Activated CD8-positive, alpha-beta memory T cell treated with anti-CD3 and anti-CD28 coated beads, Interleukin-2, amount 50 U/mL, for 24 hours (primary cell): ENCODE results near the gene AKAP14.
A peak's percentile ranks its signal among the peaks of the same experiment; 100 is the strongest.
"Not testable (repeated sequence)": the region's sequence is repeated elsewhere in the genome, so short reads cannot be mapped to it uniquely, and the experiment has no call there.

Experiments used
- DNase-seq: peaks from one replicate; pipeline ENCODE4 v3.0.0-alpha.2; 2020; ENCODE audit errors: extremely low read depth

The AKAP14 gene

DNA sequence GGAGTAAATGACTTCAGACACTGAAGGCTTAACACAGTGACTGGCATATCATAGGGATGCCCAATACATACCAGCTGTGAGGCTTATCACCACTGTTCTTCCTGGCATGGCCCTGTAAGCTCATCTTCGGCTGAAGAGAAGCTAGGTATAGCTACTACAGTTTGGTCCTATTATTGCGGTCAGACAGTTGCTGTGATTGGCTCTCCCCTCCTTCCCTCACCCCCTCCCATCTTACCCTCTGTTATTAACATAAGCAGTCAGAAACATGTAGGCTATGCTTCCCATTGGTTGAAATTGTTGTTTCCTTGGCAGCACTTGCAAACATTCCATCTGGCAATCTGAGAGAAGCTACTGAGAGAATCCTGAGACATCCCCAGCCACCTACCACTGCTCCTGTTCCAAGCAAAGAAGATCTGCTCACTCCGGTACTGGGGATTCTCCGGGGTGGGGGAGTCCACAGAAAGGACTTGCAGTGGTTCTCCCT lies at the start of gene AKAP14:
AKAP14 (plus strand) TSS at position 51 of the 484 bp plus-strand sequence. CDS start 7,331 bp downstream, outside the sequence.
- DNase-seq: no peak

DNA sequence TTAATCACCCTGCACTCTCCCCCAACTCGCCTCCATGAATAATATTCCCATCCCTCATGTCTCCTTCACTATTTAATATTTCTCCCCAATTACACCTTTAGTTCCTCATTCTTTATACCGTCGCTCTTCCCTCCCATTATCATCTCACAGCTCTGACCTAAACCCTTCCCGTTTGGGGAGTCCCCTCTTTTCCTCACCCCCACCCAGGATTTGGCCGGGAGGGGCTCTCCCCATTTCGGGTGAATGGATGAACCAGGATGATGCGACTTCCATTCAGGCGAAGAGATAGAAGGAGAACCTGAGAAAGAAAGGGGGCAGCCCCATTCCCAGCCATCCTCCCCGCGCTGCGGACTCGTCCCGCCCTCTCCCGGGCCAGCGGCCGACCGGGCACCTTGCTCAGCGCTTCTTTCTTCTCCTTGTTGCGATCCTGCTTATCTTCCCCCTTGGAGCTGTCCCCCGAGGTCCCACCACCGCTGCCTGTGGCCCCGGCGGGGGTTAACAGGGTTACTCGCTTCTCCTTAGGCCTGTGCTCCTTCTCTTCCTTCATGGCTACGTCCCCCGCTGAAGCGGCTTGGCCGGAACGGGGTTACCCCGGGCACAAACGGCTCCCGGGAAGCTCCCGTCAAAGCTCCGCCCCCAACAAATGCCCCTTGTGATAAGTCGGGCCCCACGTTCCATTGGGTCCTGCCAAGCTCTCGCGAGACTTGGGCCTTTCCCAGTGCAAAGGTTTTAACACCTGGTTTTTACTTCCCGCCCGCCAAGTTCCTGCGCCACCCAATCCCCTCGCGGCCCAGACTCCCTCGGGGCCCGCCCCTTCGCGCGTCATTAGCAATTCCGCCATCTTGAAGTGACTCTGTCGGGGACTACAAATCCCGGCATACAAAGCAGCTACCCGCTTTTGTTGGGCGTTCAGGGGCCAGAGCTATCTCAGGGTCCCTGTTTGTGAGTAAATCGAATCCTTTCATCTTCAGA lies 43.0 kb upstream of the AKAP14 start, which contains the start of gene UPF3B:
UPF3B (minus strand) TSS at position 582 of the 972 bp plus-strand sequence; CDS start at position 547, 35 bp downstream.
- peak; percentile 73 for DNase-seq

DNA sequence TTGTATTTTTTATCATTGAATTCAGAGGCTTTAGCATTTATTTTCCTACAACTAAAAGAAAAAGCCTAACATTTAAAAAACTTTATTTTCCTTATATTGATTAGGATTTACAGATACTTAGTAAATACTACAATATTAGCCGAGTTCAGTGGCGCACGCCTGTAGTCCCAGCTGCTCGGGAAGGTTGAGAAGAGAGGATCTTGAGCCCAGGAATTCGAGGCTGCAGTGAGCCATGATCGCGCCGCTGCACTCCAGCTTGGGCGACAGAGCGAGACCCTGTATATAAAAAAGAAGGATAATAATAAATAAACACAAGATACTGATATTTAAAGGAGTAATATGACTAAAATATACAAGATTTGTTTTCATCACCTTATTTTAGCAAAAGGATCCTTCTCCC lies 42.2 kb upstream of the AKAP14 start:
- DNase-seq: no peak

DNA sequence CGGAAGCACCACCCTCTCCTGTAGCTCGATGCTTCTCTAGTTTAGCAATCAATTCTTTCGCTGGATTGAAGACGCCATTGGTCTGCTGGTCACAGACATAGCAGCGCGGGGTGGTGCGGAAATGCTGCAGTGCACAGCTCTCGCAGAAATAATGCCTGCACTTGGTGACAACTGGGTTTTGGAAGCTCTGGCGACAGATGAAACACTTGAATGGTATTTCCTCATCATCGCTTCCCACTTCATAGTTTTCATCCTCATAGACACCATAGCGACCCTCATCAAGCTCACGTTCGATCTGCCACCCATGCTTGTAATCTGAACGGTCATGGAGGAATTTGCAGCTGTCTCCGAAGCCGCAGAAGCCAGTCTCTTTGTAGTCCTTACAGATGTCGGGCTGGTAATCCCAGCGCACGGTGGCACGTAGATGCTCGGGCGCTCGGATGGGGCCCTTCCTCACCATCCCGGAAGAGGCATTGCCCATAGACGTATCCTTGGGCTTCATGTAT lies 25.0 kb upstream of the AKAP14 start:
- DNase-seq: no peak

DNA sequence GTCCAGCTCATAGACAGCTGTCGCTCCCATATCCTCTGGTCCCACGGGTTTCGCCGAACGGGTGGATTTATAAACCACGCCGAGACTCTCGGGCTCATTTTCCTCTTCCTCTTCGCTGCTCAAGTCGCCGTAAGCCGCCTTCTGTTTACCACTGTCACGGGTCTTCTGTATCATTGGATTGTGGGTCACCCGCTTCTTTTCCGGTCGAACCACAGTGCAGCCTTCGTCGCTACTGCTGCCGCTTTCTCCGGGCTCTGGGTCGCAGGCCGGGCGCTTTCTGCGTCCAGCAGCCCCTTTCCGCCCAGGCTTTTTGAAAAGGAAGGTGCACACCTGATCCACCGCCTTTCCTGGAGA lies 24.5 kb upstream of the AKAP14 start:
- no peak for DNase-seq

DNA sequence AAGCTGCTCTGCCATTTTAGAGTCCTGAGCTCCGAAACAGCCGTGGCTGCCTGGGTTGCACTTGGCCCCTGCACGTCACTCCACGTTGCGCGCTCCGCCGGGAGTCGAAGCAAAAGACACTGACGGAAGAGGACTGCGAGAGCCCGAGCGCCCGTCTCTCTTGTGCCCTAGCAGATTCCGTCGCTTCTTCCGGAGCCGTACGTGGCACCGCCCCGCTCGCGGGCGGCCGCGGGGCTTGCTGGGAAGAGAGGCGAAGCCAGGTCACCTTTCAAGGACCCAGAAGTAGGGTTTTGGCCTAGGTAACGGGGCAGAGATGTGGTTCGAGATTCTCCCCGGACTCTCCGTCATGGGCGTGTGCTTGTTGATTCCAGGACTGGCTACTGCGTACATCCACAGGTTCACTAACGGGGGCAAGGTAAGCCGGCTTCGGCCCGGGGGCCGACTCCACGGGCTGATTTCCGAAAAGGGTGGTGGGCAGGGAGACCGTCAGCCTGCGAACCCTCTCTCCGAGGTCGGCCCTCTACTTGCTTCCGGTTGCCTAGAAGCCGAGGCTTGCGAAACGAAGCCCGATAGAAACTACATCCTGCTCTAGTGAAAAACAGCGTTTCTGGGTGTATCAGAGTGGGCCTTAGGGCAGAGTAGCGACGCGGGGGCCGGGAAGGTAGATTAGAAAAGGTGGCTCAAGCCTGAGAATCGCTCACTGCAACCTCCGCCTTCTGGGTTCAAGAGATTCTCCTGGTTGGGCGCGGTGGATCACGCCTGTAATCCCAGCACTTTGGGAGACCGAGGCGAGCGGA lies 23.9 kb upstream of the AKAP14 start, which contains the start of the genes NDUFA1 and RNF113A:
NDUFA1 (plus strand) TSS at position 234 of the 797 bp plus-strand sequence; CDS start at position 314, 80 bp downstream.
RNF113A (minus strand) TSS at position 135 of the 797 bp plus-strand sequence; CDS start at position 15, 120 bp downstream.
- peak; percentile 59 for DNase-seq

DNA sequence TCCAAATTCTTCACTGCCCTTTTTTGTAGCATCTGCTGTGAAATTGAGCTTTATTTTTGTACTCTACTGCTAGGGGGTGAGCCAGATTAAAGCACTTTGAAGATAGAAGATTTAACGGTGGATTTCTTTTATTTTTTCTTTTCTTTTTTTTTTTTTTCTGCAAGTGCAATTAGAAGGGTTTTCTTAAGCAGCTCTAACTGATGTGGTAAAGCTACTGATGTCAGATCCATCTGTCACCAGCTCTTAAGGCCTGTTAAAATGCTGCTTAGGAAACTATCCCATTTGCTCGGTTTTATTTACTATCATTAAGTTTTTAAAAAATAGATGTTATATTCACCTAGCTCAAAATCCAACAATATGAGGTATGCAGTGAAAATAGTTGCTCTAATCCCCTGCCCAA lies 17.0 kb upstream of the AKAP14 start:
- no peak for DNase-seq

DNA sequence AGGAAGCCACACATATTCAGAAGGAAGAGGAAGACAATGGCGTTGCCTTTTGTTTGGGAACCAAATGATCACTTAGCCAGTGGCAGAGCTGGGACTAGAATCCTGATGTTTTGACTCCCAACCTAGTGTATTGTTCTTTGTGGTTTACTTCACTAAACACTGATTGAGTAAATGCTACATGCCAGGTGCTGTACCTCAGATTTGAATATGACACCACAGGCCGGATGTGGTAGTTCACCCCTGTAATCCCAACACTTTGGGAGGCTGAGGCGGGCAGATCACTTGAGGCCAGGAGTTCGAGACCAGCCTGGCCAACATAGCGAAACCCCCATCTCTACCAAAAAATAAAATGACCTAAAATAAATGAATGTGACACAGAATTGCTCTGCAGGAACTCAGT lies 15.6 kb upstream of the AKAP14 start:
- DNase-seq: no peak

DNA sequence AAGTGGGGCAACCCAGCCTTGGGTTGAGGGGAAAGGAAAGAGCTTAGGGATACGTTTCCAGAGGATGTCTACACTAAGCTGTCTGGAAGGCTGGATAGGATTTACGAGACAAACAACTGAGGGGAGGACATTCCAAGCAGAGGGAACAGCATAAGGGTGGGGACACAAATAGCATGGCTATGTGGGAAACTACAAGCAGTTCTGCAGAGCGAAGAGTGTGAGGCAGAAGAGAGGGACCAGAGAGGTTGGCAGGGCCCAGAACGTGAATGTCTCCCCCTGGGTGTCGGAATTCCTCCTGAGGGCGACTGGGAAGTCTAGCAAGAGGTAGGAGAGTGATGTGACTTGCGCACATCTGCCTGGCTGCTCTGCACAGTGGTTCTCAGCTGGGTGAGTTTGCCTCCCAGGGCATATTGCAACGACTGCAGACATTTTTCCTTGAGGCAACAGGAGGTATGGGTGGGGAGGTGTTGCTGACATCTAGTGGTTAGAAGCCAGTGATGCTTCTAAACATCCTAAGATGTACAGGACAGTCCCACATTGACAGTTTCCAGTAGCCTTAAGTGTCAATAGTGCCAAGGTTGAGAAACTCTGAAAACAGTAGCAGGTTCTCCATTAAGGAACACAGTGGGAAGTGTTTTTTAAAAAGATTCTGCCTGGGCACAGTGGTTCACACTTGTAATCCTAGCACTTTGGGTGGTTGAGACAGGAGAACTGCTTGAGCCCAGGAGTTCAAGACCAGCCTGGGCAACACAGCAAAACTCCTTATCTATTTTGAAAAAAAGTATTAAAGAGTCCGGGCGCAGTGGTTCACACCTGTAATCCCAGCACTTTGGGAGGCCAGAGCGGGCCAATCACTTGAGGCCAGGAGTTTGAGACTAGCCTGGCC lies 14.9 kb upstream of the AKAP14 start:
- no peak for DNase-seq

DNA sequence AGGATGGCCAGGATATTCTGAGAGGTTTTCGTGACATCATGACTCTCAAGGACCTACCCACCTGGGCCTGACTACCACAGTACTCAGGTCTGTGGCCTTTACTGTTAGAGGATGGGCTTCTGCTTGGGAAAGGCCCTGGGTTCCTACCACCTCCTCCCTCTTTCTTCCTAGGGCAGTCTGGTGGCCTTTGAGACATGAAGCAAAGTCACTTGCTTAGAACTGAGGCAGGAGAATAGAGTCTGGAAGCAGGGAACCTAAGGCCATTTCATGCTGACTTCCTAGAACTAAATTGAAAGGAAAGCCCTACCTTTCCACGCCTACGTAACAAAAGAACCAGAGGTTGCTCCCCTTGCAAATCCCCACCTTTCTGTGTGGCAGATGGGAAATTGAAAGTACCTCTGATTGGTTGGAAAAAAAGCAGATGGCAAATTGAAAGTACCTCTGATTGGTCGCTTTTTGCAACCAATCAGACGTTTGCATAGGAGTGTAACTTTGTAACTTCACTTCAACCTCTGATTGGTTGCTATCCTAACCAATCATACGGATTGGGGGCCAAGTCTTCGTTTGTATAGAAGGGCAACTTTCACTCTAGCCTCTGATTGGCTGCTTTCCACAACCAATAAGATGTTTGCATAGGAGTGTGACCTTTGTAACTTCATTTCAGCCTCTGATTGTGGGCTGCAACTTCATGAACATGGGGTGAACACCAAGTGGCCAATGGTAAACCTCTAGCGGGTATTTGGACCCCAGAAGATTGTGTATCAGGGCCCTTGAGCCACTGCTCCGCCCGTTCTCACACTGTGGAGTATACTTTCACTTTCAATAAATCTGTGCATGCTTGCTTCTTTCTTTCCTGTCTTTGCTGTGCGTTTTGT lies 9.9 kb upstream of the AKAP14 start:
- no peak for DNase-seq

DNA sequence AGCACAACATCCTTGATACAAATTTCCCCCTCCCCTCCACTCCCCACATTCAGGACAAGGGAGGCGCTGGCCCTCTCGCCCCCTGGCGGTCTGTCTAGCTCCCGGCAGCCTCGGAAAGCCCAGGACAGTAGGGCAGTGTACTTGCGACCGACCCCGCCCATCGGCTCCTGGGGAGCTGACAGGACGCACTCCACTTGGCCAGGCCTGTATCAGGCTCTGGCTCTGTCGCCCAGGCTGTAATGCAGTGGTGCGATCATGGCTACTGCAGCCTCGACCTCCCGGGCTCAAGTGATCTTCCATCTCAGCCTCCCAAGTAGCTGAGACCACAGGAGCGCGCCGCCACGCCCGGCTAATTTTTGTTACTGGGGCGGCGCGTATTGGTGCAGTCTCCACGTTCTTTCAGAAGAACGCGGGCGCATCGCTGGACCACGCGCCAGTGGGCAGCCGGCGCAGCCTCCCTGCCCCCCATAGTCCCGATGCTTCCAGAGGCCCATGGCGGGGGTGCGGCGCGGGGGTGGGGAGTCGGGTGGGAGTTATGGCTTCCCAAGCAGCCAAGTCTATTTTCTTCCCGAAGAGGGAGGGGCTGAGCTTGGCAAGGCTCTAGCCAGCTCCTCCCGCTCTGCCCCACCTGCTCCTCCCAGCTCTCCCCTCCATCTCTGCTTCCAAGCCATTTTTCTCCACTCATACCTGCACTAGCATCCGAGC lies 7.8 kb upstream of the AKAP14 start:
- DNase-seq: no peak

DNA sequence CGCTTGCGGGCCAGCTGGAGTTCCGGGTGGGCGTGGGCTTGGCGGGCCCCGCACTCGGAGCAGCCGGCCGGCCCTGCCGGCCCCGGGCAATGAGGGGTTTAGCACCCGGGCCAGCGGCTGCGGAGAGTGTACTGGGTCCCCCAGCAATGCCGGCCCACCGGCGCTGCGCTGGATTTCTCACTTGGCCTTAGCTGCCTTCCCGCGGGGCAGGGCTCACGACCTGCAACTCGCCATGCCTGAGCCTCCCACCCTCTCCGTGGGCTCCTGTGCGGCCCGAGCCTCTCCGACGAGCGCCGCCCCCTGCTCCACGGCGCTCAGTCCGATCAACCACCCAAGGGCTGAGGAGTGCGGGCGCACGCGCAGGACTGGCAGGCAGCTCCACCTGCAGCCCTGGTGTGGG lies 5.1 kb upstream of the AKAP14 start:
- not testable (repeated sequence) for DNase-seq

DNA sequence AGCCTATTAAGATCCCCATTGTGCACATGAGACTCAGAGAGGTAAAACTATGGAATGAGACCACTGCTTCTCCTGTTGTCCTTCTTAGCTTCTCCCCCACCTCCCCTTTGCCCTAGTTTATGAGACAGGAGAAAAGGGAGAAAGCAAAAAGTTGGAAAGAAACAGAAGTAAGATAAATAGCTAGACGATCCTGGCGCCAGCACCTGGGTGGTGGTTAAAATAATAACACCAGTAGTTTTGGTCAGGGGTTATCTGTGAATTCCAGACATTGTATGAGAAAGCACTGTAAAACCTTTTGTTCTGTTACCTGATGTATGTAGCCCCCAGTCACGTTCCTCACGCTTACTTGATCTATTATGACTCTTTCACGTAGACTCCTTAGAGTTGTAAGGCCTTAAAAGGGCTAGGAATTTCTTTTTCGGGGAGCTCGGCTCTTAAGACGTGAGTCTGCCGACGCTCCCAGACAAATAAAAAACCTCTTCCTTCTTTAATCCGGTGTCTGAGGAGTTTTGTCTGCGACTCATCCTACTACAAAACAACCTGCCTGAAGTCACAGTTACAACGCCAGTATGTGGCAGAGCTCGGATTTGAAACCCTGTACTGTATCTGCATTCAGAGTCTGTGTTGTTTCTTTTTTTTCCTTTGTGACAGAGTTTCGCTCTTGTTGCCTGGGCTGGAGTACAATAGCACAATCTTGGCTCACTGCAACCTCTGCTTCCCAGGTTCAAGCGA lies 3.6 kb upstream of the AKAP14 start:
- not testable (repeated sequence) for DNase-seq

DNA sequence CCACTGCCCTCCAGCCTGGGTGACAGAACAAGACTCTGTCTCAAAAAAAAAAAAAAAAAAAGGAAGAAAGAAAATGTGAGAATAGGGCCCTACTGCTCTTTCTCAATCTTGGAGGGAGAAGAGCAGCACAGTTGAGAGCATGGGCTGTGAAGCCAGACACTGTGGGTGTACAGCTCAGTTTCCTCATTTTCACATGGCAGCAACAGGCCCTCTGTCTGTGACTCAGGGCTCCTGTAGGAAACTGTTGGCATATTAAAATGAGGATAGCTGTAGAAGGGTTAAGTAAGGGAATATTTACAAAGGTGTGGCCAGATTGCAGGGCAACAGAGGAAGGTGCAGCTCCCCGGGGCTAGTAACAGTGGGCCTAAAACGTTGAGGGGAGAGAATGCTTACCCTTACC lies 3.4 kb downstream of the AKAP14 start:
- no peak for DNase-seq

DNA sequence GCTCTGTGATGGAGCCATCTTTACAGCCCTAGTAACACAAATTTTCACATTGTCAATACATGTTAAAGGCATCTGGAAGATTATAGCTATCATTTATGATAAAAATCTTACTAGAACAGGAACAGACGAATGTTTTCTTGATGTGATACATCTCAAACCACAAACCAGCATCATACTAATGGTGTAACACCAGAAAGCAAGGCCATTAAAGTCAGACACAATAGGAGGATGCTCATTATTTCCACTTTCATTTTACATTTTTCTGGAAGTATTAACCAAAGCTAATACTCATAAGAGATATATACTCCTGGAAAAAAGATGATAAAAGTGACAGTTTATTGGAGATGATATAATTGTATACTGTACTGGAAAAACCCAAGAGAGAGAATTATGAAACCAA lies 5.3 kb downstream of the AKAP14 start:
- no peak for DNase-seq

DNA sequence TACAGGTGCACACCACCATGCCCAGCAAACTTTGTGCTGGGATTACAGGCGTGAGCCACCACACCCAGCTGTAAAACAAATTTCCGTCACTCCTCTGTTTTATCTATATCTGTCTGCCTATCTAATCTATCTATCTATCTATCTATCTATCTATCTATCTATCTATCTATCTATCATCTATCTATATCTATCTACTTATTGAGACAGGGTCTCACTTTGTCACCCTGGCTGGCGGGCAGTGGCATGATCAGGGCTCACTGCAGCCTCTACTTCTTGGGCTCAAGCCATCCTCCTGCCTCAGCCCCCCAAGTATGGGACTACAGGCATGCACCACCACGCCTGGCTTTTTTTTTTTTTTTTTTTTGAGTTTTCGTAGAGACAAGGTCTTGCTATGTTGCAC lies 20.6 kb downstream of the AKAP14 start:
- no peak for DNase-seq

DNA sequence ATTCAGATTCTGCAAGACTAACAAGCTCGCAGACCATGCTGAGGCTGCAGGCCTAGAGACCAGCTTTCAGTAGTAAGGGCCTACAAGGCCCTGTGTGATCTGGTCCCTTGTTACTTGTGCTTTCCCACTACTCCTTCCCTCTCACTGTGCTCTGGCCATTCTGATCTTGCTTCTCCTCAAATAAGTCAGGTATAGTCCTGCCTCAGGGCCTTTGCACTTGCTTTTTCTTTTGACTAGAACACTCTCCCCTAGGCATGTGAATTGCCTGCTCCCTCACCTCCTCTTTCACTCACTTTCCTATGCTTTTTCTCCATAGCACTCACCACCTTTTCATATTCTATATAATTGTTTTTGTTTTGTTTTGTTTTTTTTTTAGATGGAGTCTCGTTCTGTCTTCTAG lies 22.2 kb downstream of the AKAP14 start:
- DNase-seq: no peak

DNA sequence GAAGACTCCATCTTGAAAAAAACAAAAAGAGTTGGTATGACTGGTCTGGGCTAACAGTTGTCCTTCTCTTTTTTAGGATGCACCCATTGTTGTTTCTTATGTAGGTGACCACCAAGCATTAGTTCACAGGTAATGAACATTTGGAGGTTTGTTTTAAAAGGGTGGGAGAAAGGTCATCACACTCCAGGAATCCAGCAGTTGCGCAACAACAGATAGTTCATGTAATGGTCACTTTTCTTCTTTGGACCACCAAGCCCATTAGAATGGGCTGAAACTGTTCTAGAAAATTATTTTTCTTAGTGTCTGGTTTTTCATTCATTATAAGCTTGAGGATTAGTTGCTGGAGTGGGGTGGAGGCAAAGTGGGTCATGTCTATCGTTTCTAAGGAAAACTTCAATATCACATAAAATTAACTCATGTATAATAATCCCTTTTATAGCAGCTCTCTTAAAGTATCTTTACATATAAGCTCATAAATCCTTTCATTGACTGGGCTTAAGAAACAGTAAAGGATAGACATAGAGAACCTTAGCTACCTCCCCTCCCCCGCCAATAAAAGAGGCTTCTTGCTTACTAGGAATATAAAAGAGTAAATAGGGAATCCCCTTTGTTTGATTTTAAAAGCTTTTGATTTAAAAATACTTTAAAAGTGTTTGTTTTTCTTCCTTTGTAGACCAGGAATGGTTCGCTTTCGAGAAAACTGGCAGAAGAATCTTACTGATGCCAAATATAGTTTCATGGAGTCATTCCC lies 24.3 kb downstream of the AKAP14 start:
- DNase-seq: no peak
